Transverse colon (tissue), 4 donors: Measurements from ENCODE around the gene CSTF2T. TPM values are rescaled to one million over a fixed set of nuclear protein-coding genes. Genes with fewer than 3 reads are reported as not detected.

Experiments
- DNase-seq: peaks from one replicate; pipeline ENCODE4 v3.0.0-alpha.2; 2019
- H3K27ac ChIP-seq, 4 donors: fragments of 200-600 bp; sonication (generic); 2 replicates each; pipeline ENCODE4 v1.5.1; 2016 to 2018; ENCODE audit warnings: inconsistent platforms in 4 of 4
- H3K27me3 ChIP-seq: fragments of 200-600 bp; sonication (generic); 2 replicates; pipeline ENCODE4 v1.5.1; 2017; ENCODE audit warnings: inconsistent platforms
- H3K36me3 ChIP-seq, 4 donors: fragments of 200-600 bp; sonication (generic); 2 replicates each; pipeline ENCODE4 v1.5.1; 2017 to 2019; ENCODE audit warnings: inconsistent platforms in 4 of 4
- H3K4me1 ChIP-seq, 4 donors: fragments of 200-600 bp; sonication (generic); 2 replicates each; pipeline ENCODE4 v1.5.1; 2017 to 2020; ENCODE audit warnings: inconsistent platforms in 4 of 4
- H3K4me3 ChIP-seq, 4 donors: fragments of 200-600 bp; sonication (generic); 1 replicate in 1 of 4; 2 replicates in 3 of 4; pipeline versions ENCODE4 v1.5.1 to v1.6.1; 2017 to 2019; ENCODE audit warnings: inconsistent platforms in 4 of 4
- H3K9me3 ChIP-seq, 2 donors: fragments of 200-600 bp; sonication (generic); 2 replicates each; pipeline ENCODE4 v1.5.1; 2017 to 2019; ENCODE audit warnings: inconsistent platforms in 2 of 2
- EP300 ChIP-seq: sonication (generic); formaldehyde crosslinking; IDR thresholded peaks from one replicate; pipeline ENCODE4 v1.6.1; 2017; ENCODE audit warnings: antibody characterized with exemption, low read depth
- POLR2A ChIP-seq: fragments of 450-650 bp; IDR thresholded peaks from one replicate; pipeline ENCODE4 v1.6.1; 2016; ENCODE audit warnings: antibody characterized with exemption, mild to moderate bottlenecking, moderate library complexity
- POLR2AphosphoS5 ChIP-seq, 3 donors: sonication (generic); formaldehyde crosslinking; IDR thresholded peaks; one replicate each; pipeline ENCODE4 v1.6.1; 2016; ENCODE audit warnings: antibody characterized with exemption in 3 of 3
- WGBS, 2 donors: methylation state at CpG; one replicate each; pipeline ENCODE4 v1.1.5; 2018; ENCODE audit warnings: low coverage in 1 of 2; 5-methylcytosine and 5-hydroxymethylcytosine counted together
- in situ Hi-C, 4 donors: fragments of 200-750 bp; cut with MboI; loops; one replicate each; pipeline versions ENCODE4 v1.15.0 to v1.15.1; 2017; ENCODE audit warnings: low sequenced_read_pairs in 3 of 4, low pct_ligation_motif_present in 1 of 4, low pct_unique_long_range_greater_than_20kb in 1 of 4
- intact Hi-C: fragments of 100-400 bp; cut with DNase I; formaldehyde crosslinking; loops from one replicate; pipeline ENCODE4 v1.15.1; 2023; ENCODE audit warnings: low total_unique reads
- total RNA-seq, 4 donors: library from RNA; depleted of rRNA; stranded (reverse); fragments of >200 nt; gene quantifications; one replicate each; pipeline ENCODE4 v1.1.0, GENCODE V29; 2016
- TF ChIP-seq, protein P1 (sequence below), 5 experiments: fragments of 200-600 bp in 3 of 5; fragments of 450-650 bp in 2 of 5; sonication (generic) in 3 of 5; IDR thresholded peaks; 1 replicate in 2 of 5; 2 replicates in 3 of 5; pipeline ENCODE4 v1.5.1; 2016 to 2017; ENCODE audit warnings: antibody characterized with exemption in 5 of 5, inconsistent platforms in 3 of 5, mild to moderate bottlenecking in 2 of 5, moderate library complexity in 1 of 5

Gene CSTF2T
- total RNA-seq, result 10 to 100 TPM in 3 of 4 donors, 1 to 10 TPM in 1; 1.5 to 13.7 (median 11.0) TPM

DNA sequence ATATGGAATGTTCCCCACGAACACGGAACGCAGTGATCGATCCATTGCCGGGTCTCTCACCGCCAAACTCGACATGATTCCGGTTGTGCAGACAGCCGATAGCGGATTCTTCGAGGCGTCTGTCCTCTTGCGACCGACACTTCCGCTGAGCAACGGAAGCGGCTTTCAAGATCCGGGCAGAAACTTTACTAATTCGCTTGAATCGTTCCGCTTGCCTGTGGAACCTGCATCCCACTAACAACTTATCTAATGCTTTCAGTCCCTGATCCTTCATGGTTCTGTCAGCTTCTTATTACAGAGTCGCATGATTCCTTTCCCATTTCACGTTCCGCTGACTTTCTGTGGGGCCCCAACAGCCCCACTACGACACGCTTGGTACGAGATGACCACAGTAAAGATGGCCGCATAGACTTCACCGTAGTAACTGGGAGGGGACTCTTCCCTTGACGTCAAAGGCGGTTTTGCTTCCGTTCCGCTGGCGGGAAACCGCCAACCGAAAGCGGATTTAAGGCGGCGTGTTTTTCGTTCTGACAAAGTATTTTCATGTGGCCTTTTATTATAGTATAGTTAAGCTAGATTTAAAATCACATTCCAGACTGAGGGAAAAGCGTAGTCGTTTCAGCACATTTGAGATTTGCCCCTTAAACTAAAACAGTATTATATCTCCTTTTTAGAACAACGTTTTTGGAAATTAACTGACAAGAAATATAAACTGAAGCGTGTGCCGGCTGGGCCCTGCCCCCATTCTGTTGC, at the start of gene CSTF2T:
CSTF2T (minus strand) TSS at position 121 of the 753 bp plus-strand sequence; CDS start at position 75, 46 bp downstream.
- no peaks in the 10 kb centered on the region for H3K27me3 ChIP-seq
- WGBS, 2 donors, result 1 to 2% methylated on average over 10 to 45 of the region's 45 CpGs
- peak within 1 kb of the TSS; percentile 87 to 97 (median 94) for H3K27ac ChIP-seq
- TF ChIP-seq POLR2AphosphoS5 (IDR thresholded peaks at IDR 0.05) (peak; percentile 63 to 80 (median 63)), EP300 (peak; percentile 77), POLR2A (peak; percentile 50)
- TF ChIP-seq, protein P1, sequence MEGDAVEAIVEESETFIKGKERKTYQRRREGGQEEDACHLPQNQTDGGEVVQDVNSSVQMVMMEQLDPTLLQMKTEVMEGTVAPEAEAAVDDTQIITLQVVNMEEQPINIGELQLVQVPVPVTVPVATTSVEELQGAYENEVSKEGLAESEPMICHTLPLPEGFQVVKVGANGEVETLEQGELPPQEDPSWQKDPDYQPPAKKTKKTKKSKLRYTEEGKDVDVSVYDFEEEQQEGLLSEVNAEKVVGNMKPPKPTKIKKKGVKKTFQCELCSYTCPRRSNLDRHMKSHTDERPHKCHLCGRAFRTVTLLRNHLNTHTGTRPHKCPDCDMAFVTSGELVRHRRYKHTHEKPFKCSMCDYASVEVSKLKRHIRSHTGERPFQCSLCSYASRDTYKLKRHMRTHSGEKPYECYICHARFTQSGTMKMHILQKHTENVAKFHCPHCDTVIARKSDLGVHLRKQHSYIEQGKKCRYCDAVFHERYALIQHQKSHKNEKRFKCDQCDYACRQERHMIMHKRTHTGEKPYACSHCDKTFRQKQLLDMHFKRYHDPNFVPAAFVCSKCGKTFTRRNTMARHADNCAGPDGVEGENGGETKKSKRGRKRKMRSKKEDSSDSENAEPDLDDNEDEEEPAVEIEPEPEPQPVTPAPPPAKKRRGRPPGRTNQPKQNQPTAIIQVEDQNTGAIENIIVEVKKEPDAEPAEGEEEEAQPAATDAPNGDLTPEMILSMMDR (IDR thresholded peaks at IDR 0.05), result no peak
- in situ Hi-C loops (no loop called here), intact Hi-C loops (no loop called here)
- no peaks in the 10 kb centered on the region for H3K36me3 ChIP-seq
- H3K9me3 ChIP-seq, result no peaks in the 10 kb centered on the region
- H3K4me3 ChIP-seq, result peak within 1 kb of the TSS; percentile 62 to 89 (median 83)
- H3K4me1 ChIP-seq, result peaks cover 18 to 46% (median 31%) of the 10 kb centered on the region in 4 donors
- peak; percentile 93 for DNase-seq

DNA sequence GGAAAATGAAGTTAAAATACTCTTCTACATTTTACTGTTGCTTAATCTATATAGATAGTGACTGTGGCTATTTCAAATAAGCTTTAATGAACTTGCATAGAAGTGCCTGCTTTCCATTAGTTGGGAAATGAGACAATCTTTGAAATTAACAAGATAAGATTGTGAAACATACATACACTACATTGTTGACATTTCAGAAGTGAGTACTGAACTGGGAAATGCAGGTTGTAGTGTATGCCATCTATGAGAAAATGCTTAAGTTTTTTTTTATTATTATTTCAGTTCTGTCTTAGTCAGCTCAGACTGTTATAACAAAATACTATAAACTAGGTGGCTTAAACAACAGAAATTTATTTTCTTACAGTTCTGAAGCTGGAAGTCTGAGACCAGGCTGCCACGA, 49.6 kb upstream of the CSTF2T start:
- intact Hi-C loops (no loop called here), in situ Hi-C loops (no loop called here)
- Histone ChIP-seq H3K27ac (no peak overlapping the region), H3K27me3 (no peaks in the 10 kb centered on the region), H3K4me1 (no peaks in the 10 kb centered on the region), H3K9me3 (no peaks in the 10 kb centered on the region), H3K4me3 (no peak overlapping the region), H3K36me3 (no peaks in the 10 kb centered on the region)
- TF ChIP-seq, protein P1 (IDR thresholded peaks at IDR 0.05), result no peak
- WGBS, 2 donors, result 48 to 57% methylated on average over 1 of the region's 1 CpG
- DNase-seq, result no peak

DNA sequence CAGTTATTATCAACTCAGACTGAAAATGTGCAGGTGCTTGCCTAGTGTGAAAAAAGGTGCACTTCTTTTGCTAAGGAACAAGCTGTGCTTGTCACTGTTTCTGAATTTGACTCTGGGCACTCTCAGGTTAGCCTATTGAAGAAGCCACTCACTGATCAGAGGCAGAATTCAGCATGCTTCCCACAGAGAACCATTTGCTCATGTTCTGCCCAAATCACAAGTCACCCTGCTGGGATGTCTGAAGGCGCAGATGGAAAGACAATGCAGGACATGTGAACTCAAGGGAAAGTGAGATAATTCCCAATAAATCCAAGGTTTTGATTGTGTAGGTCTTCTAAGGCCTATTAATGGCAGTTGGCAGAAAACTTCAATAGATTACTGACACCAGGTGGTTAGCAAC, 47.8 kb upstream of the CSTF2T start:
- Histone ChIP-seq H3K4me1 (no peaks in the 10 kb centered on the region), H3K27me3 (no peaks in the 10 kb centered on the region), H3K4me3 (no peak overlapping the region), H3K9me3 (no peaks in the 10 kb centered on the region), H3K27ac (no peak overlapping the region), H3K36me3 (no peaks in the 10 kb centered on the region)
- TF ChIP-seq POLR2AphosphoS5 (IDR thresholded peaks at IDR 0.05), result no peak
- TF ChIP-seq, protein P1 (IDR thresholded peaks at IDR 0.05), result no peak
- TF ChIP-seq POLR2A, result no peak
- TF ChIP-seq EP300, result no peak
- 100% methylated on average over 1 of the region's 1 CpG for WGBS, 2 donors
- DNase-seq, result no peak
- in situ Hi-C loops, result no loop called here
- intact Hi-C loops, result no loop called here

- intact Hi-C loops (no loop called here), in situ Hi-C loops (no loop called here)
- DNase-seq, result no peak
- Histone ChIP-seq H3K27ac (no peak overlapping the region), H3K4me3 (no peak overlapping the region), H3K9me3 (no peaks in the 10 kb centered on the region), H3K36me3 (no peaks in the 10 kb centered on the region), H3K4me1 (no peaks in the 10 kb centered on the region), H3K27me3 (no peaks in the 10 kb centered on the region)
- 62 to 92% methylated on average over 2 of the region's 2 CpGs for WGBS, 2 donors
- TF ChIP-seq POLR2A, result no peak
- no peak for TF ChIP-seq POLR2AphosphoS5 (IDR thresholded peaks at IDR 0.05)
Observed at GRCh38 chr10:51745397-51745796, 46.0 kb upstream of the CSTF2T start.
